Brain microvascular endothelial cell (primary cell): ENCODE results near the gene CLDN19.

ENCODE experiments used
- DNase-seq: peaks from one replicate; pipeline ENCODE4 v3.0.0-alpha.2; 2020
- H3K27ac ChIP-seq: fragments of 250-450 bp; sonication (Bioruptor Pico); 2 replicates; pipeline ENCODE4 v1.5.1; 2020; ENCODE audit warnings: mild to moderate bottlenecking, moderate library complexity
- H3K27me3 ChIP-seq: fragments of 250-450 bp; sonication (Bioruptor Pico); replicated peaks from 2 replicates; pipeline ENCODE4 v1.5.1; 2020; ENCODE audit warnings: mild to moderate bottlenecking
- H3K36me3 ChIP-seq: fragments of 250-450 bp; sonication (Bioruptor Pico); replicated peaks from 2 replicates; pipeline ENCODE4 v1.5.1; 2020; ENCODE audit warnings: mild to moderate bottlenecking
- H3K4me3 ChIP-seq: 2 replicates; pipeline ENCODE4 v1.5.1; 2011; ENCODE audit warnings: low read depth, mild to moderate bottlenecking, control low read depth, low read length, moderate library complexity
- CTCF ChIP-seq: IDR thresholded peaks from 2 replicates; pipeline ENCODE4 v1.5.1; 2011; ENCODE audit warnings: low read depth, mild to moderate bottlenecking, moderate library complexity, low read length, control low read depth, inconsistent platforms; ENCODE audit errors: missing control alignments
- in situ Hi-C: cut with HindIII; loops from 2 replicates; pipeline ENCODE4 v1.10.0; 2017; ENCODE audit warnings: low sequenced_read_pairs, low pct_ligation_motif_present

CLDN19 gene

GRCh38 chr1:42689912-42690311 is 50.1 kb downstream of the CLDN19 start:
- DNase-seq: no peak
- H3K27me3 ChIP-seq: no peaks in the 10 kb centered on the region
- H3K36me3 ChIP-seq: peaks cover 11% of the 10 kb centered on the region
- no peak overlapping the region for H3K27ac ChIP-seq
- in situ Hi-C loops: no loop called here
- TF ChIP-seq CTCF: no peak
- H3K4me3 ChIP-seq: no peak overlapping the region

GRCh38 chr1:42686418-42686817 is 53.6 kb downstream of the CLDN19 start:
- in situ Hi-C loops: no loop called here
- H3K36me3 ChIP-seq: peaks cover 11% of the 10 kb centered on the region
- no peak overlapping the region for H3K27ac ChIP-seq
- peak overlapping the region; percentile 3 for H3K4me3 ChIP-seq
- no peak for DNase-seq
- no peak for TF ChIP-seq CTCF
- H3K27me3 ChIP-seq: no peaks in the 10 kb centered on the region

GRCh38 chr1:42684139-42684538 is 55.9 kb downstream of the CLDN19 start:
- Histone ChIP-seq H3K27ac (no peak overlapping the region), H3K27me3 (no peaks in the 10 kb centered on the region), H3K36me3 (peaks cover 11% of the 10 kb centered on the region), H3K4me3 (peak overlapping the region; percentile 82)
- no peak for DNase-seq
- in situ Hi-C loops: no loop called here
- TF ChIP-seq CTCF: no peak
